Measurements from ENCODE around the gene SSC5D. TPM values are rescaled to one million over a fixed set of nuclear protein-coding genes. Genes with fewer than 3 reads are reported as not detected.

Gene SSC5D
- total RNA-seq, 2 experiments from 2014 or later: 0.33 TPM; not detected in 1

GRCh38 chr19:55503502-55504251 is 15.4 kb downstream of the SSC5D start:
- intact Hi-C loops (cut with micrococcal nuclease): loop anchor here (1.0 to 5.0 kb wide), 2 partner anchors 35 to 361 kb away; no protein-coding TSS in a partner anchor
- Mint-ChIP-seq H3K4me1 (ENCODE audit: low read depth) (peaks cover 18% of the 10 kb centered on the region), H3K27ac (peak overlapping the region; percentile 78), H3K27me3 (peaks cover 5% of the 10 kb centered on the region), H3K4me3 (peak overlapping the region; percentile 69), H3K36me3 (peaks cover 2% of the 10 kb centered on the region), H3K9me3 (no peaks in the 10 kb centered on the region)
- peak; percentile 94 for DNase-seq
- ChIA-PET CTCF (interaction anchor here (0.6 to 3.5 kb wide), 54 partner anchors 9 to 830 kb away, joined by 3 to 93 read pairs (median 5); partner anchors contain the start of genes FIZ1, ISOC2, KMT5C and NAT14), POLR2A (interaction anchor here (0.8 to 1.5 kb wide), 4 partner anchors 16 to 133 kb away, joined by 3 to 6 read pairs (median 4); partner anchors contain the start of genes ISOC2 and ZNF628)

- CTCF ChIA-PET: interaction anchor here (0.6 to 3.5 kb wide), 49 partner anchors 8 to 831 kb away, joined by 3 to 93 read pairs (median 5); partner anchors contain the start of genes FIZ1, ISOC2, KMT5C and NAT14
- Mint-ChIP-seq H3K9me3 (no peaks in the 10 kb centered on the region), H3K27ac (no peak overlapping the region), H3K36me3 (peaks cover 2% of the 10 kb centered on the region), H3K27me3 (peaks cover 10% of the 10 kb centered on the region), H3K4me3 (peak overlapping the region; percentile 69), H3K4me1 (ENCODE audit: low read depth) (peaks cover 18% of the 10 kb centered on the region)
- intact Hi-C loops (cut with micrococcal nuclease): loop anchor here (5.0 kb wide), 1 partner anchor 362 kb away; no protein-coding TSS in a partner anchor
- POLR2A ChIA-PET: interaction anchor here (0.8 to 1.5 kb wide), 4 partner anchors 17 to 132 kb away, joined by 3 to 6 read pairs (median 4); partner anchors contain the start of genes ISOC2 and ZNF628
- DNase-seq: no peak
Observed at GRCh38 chr19:55504252-55504603, 16.0 kb downstream of the SSC5D start.

GRCh38 chr19:55504981-55505380 is 16.7 kb downstream of the SSC5D start:
- H3K4me1 Mint-ChIP-seq (ENCODE audit: low read depth): peaks cover 18% of the 10 kb centered on the region
- ChIA-PET CTCF (interaction anchor here (0.8 to 3.5 kb wide), 18 partner anchors 10 to 364 kb away, joined by 3 to 93 read pairs (median 13); partner anchors contain the start of genes NAT14 and ZNF628), POLR2A (interaction anchor here (1.5 kb wide), 1 partner anchor 18 kb away, joined by 5 read pairs; no protein-coding TSS in a partner anchor)
- intact Hi-C loops (cut with micrococcal nuclease): loop anchor here (5.0 kb wide), 1 partner anchor 363 kb away; no protein-coding TSS in a partner anchor
- no peaks in the 10 kb centered on the region for H3K9me3 Mint-ChIP-seq
- no peak for DNase-seq
- no peak overlapping the region for H3K4me3 Mint-ChIP-seq
- peaks cover 2% of the 10 kb centered on the region for H3K36me3 Mint-ChIP-seq
- peaks cover 11% of the 10 kb centered on the region for H3K27me3 Mint-ChIP-seq
- no peak overlapping the region for H3K27ac Mint-ChIP-seq

- ChIA-PET CTCF (interaction anchor here (1.7 kb wide), 1 partner anchor 41 kb away, joined by 6 read pairs; no protein-coding TSS in a partner anchor), POLR2A (no interaction called here)
- DNase-seq: no peak
- Mint-ChIP-seq H3K36me3 (peaks cover 2% of the 10 kb centered on the region), H3K4me3 (no peak overlapping the region), H3K27ac (no peak overlapping the region), H3K9me3 (no peaks in the 10 kb centered on the region), H3K27me3 (peaks cover 25% of the 10 kb centered on the region), H3K4me1 (ENCODE audit: low read depth) (peaks cover 11% of the 10 kb centered on the region)
- intact Hi-C loops (cut with micrococcal nuclease): no loop called here
Observed at GRCh38 chr19:55508120-55508519, 19.9 kb downstream of the SSC5D start.

- POLR2A ChIA-PET: no interaction called here
- H3K4me1 Mint-ChIP-seq (ENCODE audit: low read depth): peaks cover 3% of the 10 kb centered on the region
- peaks cover 11% of the 10 kb centered on the region for H3K27me3 Mint-ChIP-seq
- intact Hi-C loops (cut with micrococcal nuclease): loop anchor here (1.0 to 10.0 kb wide), 3 partner anchors 89 to 288 kb away; no protein-coding TSS in a partner anchor
- peak overlapping the region; percentile 64 for H3K4me3 Mint-ChIP-seq
- no peaks in the 10 kb centered on the region for H3K36me3 Mint-ChIP-seq
- DNase-seq: peak; percentile 93
- no peaks in the 10 kb centered on the region for H3K9me3 Mint-ChIP-seq
- CTCF ChIA-PET: interaction anchor here (0.7 to 1.9 kb wide), 8 partner anchors 12 to 136 kb away, joined by 3 to 19 read pairs (median 6); partner anchors contain the start of genes ZNF784 and ZNF865
- no peak overlapping the region for H3K27ac Mint-ChIP-seq
Observed at GRCh38 chr19:55516878-55517620, 28.8 kb downstream of the SSC5D start.

- no peaks in the 10 kb centered on the region for H3K27me3 Mint-ChIP-seq
- H3K36me3 Mint-ChIP-seq: no peaks in the 10 kb centered on the region
- peaks cover 3% of the 10 kb centered on the region for H3K4me1 Mint-ChIP-seq (ENCODE audit: low read depth)
- no peak for DNase-seq
- H3K9me3 Mint-ChIP-seq: no peaks in the 10 kb centered on the region
- CTCF ChIA-PET: interaction anchor here (1.1 to 1.2 kb wide), 2 partner anchors 16 to 112 kb away, joined by 3 to 11 read pairs; no protein-coding TSS in a partner anchor
- no peak overlapping the region for H3K4me3 Mint-ChIP-seq
- intact Hi-C loops (cut with micrococcal nuclease): loop anchor here (10.0 kb wide), 1 partner anchor 285 kb away; no protein-coding TSS in a partner anchor
- POLR2A ChIA-PET: no interaction called here
- H3K27ac Mint-ChIP-seq: no peak overlapping the region
Observed at GRCh38 chr19:55519451-55520311, 31.4 kb downstream of the SSC5D start.

GRCh38 chr19:55520691-55521292 is 32.6 kb downstream of the SSC5D start:
- ChIA-PET CTCF (interaction anchor here (1.1 to 1.2 kb wide), 2 partner anchors 17 to 111 kb away, joined by 3 to 11 read pairs; no protein-coding TSS in a partner anchor), POLR2A (no interaction called here)
- Mint-ChIP-seq H3K9me3 (no peaks in the 10 kb centered on the region), H3K4me3 (no peak overlapping the region), H3K27me3 (no peaks in the 10 kb centered on the region), H3K36me3 (no peaks in the 10 kb centered on the region), H3K4me1 (ENCODE audit: low read depth) (peaks cover 3% of the 10 kb centered on the region), H3K27ac (no peak overlapping the region)
- intact Hi-C loops (cut with micrococcal nuclease): no loop called here
- DNase-seq: no peak

GRCh38 chr19:55525289-55526101 is 37.3 kb downstream of the SSC5D start:
- ChIA-PET CTCF (interaction anchor here (1.8 kb wide), 1 partner anchor 22 kb away, joined by 4 read pairs; no protein-coding TSS in a partner anchor), POLR2A (no interaction called here)
- Mint-ChIP-seq H3K27me3 (no peaks in the 10 kb centered on the region), H3K27ac (no peak overlapping the region), H3K36me3 (no peaks in the 10 kb centered on the region), H3K9me3 (no peaks in the 10 kb centered on the region), H3K4me1 (ENCODE audit: low read depth) (no peaks in the 10 kb centered on the region), H3K4me3 (no peak overlapping the region)
- DNase-seq: no peak
- intact Hi-C loops (cut with micrococcal nuclease): no loop called here

GRCh38 chr19:55526216-55527196 is 38.3 kb downstream of the SSC5D start:
- Mint-ChIP-seq H3K4me3 (no peak overlapping the region), H3K9me3 (no peaks in the 10 kb centered on the region), H3K27ac (no peak overlapping the region), H3K4me1 (ENCODE audit: low read depth) (no peaks in the 10 kb centered on the region), H3K27me3 (no peaks in the 10 kb centered on the region), H3K36me3 (no peaks in the 10 kb centered on the region)
- DNase-seq: no peak
- ChIA-PET POLR2A (no interaction called here), CTCF (no interaction called here)
- intact Hi-C loops (cut with micrococcal nuclease): no loop called here
